UCSD-AML1 (cell line): ENCODE data around the gene TMEM185A.
"Not testable (repeated sequence)": the region's sequence is repeated elsewhere in the genome, so short reads cannot be mapped to it uniquely, and the experiment has no call there.

Source experiments
- DNase-seq: peaks from one replicate; lab custom pipeline; 2025; ENCODE audit not compliant: unreplicated experiment; lab: John Stamatoyannopoulos, UW

Gene TMEM185A

DNA sequence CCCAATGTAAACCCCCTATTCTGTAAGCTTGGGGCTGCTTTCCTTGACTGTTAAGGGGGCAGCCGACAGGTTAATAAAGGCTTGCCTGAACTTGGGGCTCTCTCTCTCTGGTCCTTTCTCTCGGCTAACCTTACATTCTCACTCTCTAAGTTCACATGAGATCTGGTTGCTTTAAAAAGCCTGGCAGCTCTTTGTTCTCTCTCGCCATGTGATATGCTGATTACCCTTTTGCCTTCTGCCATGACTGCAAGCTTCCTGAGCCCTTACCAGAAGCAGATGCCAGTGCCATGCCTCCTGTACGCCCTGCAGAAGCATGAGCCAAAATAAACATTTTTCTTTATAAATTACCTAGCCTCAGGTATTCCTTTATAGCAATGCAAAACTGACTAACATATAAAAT, 76.3 kb downstream of the TMEM185A start:
- not testable (repeated sequence) for DNase-seq

DNA sequence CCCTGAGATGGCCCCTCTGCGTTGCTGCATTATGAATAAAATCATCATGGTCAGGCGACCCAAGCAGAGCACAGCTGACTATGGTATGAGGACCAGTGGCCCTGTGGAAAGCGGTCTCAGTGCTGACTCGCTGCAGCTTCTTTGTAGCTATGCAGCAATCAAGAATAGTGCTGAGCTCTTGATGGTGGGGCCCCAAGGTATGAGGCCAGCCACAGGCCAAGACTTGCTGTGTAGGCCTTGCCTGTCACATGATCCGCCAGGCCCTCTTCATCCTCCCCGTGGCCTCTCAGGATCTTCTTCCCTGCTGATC, 79.7 kb downstream of the TMEM185A start:
- not testable (repeated sequence) for DNase-seq

DNA sequence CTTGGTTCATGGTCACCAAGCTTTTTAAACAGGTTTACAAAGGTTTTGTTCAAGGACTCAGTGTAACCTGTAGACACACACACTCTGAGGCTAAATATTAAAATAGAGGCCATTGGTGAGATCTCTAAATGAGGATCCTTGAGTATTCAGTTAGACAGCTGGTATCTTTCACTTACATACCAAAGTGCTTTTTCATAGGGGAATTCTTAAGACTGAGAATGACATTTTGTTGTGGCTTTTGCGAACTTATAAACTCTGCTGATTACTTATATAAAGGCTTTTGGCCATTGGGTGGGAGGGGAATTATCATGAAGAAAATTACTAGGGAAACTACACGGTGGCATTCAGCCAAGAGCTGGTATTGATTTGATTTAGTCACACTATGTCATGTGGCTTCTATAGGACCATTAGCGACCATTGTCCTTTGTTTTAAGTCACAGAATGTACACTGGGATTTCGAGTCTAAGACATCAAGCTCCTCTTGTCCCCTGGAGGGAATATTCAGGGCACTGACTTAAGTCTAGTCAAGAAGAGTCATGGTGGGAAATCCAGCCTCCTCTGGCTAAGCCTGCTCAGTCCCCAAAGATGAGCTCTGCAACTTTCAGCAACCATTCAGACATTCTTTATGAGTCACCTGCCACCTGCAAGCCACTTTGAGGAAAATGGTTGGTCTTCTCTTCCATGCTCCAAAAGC, 80.2 kb downstream of the TMEM185A start:
- DNase-seq: not testable (repeated sequence)

DNA sequence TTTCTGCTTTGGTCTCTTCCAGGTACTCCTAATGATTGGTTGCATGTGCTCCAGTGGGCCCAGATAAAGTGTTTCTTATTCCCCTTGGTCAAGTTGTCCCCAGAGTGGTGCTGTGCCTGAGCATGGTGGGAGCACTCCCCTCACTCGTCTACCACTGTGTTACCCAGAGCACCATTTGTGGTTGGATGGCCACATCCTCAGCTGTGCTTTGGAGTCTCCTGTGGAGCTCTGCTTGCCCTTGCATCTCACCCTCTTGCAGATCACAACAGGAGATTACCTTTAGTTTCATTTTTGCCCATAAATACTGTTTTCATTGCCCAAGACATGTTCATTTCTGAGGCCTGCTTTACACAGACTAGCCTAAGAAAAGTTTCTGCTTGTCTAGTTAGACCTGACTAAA, 81.1 kb downstream of the TMEM185A start:
- DNase-seq: not testable (repeated sequence)

DNA sequence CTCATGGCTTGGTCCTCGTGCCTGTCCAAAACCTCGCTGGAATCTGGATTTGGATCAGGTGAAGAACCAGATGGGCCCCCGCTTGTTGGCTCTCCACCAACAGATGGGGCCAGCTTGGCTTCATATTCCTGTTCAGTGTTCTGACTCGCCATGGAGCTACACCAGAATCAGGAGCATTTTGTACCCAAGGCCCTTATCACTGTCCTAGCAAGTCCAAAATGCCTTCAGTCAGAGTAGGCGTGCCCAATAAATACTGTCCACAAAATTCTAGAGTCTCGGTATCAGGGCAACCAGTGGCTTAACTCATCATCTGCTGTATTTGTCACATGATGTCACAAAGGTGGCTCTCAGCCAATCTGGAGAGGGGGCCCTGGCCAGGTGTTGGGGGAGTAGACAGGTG, 81.9 kb downstream of the TMEM185A start, which contains the start of gene HSFX3:
TSS of gene HSFX3 (minus strand) at position 224 of the 400 bp plus-strand sequence. CDS start at position 152, 72 bp downstream.
- not testable (repeated sequence) for DNase-seq

DNA sequence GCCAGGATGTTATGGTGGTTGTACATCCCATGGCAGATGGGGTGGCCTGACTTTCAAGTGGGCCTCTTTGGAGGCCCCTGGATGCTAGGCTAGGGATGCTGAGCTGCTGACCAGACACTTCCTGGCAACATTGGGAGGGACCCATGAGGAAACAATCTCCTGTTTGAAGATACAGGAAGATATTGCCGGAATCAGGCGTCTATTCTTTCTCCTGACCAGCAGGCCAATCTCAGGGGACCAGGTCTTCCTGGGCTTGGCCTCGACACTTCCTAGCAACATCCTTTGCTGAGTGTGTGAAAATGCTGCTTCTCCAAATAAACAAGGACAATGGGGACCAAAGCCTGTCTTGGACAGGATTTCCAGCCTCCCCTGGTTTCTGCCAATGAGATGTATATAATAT, 83.8 kb downstream of the TMEM185A start:
- not testable (repeated sequence) for DNase-seq

DNA sequence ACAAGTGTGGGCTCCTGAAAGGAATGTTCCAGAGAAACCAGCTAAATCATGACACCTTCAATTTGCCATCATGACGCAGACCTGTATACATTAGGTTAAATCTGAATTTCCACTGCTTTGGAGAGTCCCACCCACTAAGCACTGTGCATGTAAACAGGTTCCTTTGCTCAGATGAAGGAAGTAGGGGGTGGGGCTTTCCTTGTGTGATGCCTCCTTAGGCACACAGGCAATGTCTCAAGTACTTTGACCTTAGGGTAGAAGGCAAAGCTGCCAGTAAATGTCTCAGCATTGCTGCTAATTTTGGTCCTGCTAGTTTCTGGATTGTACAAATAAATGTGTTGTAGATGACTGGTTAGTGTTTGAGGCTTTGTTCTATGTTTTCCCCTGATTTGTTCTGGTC, 84.6 kb downstream of the TMEM185A start:
- not testable (repeated sequence) for DNase-seq
